GM20000 (cell line): ENCODE measurements around the gene NTF3.

Source experiments
- DNase-seq: peaks from one replicate; pipeline ENCODE4 v3.0.0; 2012; ENCODE audit warnings: low spot score
- TF ChIP-seq, protein P1 (sequence below): IDR thresholded peaks from 2 replicates; pipeline ENCODE4 v1.5.1; 2012; ENCODE audit warnings: mild to moderate bottlenecking, control low read depth; ENCODE audit errors: extremely low read depth, missing control alignments

NTF3 gene

DNA sequence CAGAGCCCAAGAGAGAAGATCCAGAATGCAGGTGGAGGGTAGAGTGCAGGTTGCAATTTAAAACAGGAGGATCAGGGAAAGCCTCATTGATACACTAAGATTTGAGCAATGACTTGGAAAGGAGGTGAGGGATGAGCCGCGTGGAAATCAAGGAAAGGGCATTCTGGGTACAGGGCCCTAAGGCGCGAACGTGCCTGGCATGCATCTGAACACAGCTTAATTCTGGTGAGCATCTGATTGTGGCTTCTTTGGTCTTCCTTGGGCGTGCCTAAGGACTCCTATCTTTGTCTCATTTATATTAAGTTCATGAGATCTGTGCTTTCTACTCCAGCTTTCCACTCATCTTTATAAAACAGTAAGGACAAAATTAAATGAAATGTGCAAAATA is 79.3 kb downstream of the NTF3 start:
- no peak for DNase-seq
- TF ChIP-seq, protein P1, sequence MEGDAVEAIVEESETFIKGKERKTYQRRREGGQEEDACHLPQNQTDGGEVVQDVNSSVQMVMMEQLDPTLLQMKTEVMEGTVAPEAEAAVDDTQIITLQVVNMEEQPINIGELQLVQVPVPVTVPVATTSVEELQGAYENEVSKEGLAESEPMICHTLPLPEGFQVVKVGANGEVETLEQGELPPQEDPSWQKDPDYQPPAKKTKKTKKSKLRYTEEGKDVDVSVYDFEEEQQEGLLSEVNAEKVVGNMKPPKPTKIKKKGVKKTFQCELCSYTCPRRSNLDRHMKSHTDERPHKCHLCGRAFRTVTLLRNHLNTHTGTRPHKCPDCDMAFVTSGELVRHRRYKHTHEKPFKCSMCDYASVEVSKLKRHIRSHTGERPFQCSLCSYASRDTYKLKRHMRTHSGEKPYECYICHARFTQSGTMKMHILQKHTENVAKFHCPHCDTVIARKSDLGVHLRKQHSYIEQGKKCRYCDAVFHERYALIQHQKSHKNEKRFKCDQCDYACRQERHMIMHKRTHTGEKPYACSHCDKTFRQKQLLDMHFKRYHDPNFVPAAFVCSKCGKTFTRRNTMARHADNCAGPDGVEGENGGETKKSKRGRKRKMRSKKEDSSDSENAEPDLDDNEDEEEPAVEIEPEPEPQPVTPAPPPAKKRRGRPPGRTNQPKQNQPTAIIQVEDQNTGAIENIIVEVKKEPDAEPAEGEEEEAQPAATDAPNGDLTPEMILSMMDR: no peak

DNA sequence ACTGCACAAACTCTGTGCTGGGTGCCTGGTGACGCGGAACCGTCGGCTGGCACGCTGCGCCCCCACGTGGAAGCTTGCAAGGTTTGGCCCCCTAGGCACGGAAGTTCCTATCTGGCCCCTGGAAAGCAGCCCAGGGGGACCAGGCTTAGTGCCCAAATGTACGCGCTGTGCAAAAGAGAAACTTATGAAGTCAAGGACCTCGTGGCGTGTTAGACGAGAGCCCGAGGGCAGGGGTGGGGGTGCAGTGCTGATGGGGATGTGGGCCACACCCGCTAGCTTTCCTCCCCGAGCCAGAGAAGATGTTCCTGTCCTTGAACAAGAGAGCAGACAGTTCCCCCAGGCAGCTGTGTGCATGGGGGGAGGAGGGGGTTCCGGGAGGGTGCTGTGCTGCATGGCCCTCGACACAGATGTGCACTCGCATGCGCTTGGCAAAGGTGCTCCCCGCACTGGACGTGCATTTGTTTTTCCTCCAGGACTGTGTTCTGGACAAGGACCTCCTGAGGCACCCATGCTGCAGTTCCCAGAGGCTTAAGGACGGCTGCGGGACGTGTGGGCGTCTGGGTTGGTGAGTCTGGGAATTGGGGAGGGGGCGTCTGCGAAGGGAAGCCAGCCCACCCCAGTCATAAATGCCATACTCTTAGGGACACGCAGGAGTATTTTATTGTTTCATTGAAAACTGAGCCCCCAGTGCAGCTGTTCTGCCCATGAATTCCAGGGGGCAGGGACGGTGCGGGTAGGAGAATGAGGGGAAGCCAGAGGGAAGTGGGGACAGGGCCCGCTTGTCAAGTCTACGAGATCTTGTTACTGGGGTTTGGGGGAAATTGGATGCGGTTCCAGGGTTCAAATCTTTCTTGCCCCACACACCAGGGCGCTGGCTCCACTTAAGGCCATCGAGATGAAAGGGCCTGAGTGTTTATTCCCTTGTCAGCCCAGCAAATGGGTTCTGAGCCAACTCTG is 80.0 kb downstream of the NTF3 start:
- TF ChIP-seq, protein P1: peak; percentile 31
- DNase-seq: no peak

DNA sequence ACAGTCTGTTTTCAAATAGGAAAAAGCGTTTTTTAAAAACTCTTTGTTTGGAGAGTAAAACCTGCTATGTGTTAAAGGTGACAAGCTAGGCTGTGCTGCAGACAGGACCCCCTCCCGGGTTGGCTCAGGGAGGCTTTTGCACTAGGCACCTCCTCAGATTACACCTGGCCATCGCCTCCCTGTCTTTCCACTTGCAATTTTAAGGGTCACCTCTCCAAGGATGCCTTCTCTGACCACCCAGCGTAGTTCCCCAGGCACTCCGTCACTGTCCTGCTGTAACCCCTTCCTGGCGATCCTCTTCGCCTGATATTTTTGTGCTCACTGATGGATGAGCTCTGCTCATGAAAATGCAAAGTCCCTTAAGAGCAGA is 80.7 kb downstream of the NTF3 start:
- DNase-seq: no peak
- TF ChIP-seq, protein P1: no peak

DNA sequence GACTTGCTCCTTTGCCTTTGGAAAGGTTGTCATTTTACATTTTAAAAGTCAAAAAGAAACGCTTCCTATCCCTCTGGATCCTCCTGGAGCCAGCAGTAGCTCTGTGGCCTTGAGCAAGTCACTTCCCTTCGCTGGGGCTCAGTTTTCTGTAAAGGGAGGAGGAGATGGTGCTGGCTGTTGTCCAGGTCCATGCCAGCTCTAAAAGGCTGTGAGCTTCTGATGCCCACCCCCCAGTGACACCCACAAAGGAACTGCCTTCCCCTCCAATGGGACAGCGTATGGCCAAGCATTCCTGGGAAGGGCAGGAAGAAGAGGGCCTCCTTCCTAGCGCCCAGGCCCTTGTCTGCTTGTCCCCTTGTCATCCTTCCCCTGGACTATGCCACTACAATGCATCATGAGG is 81.5 kb downstream of the NTF3 start:
- TF ChIP-seq, protein P1: no peak
- no peak for DNase-seq

DNA sequence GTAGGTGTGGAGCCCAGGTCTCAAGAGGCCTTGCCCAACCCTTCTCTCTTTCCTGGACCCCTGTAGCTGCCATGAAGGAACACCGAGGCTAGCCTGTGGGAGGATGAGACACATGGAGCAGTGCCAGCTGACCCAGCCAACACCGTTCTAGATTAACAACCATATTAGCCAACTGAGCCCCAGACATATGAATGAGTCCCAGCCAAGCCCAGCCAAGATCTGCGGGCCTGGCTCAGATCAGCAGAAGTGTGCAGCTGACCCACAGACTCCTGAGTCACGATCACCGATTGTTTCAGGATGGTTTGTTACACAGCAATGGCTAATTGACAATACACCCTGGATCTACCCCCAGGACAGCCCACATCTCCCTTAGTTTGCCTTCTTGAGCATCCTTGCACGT is 82.1 kb downstream of the NTF3 start:
- TF ChIP-seq, protein P1: no peak
- DNase-seq: no peak

DNA sequence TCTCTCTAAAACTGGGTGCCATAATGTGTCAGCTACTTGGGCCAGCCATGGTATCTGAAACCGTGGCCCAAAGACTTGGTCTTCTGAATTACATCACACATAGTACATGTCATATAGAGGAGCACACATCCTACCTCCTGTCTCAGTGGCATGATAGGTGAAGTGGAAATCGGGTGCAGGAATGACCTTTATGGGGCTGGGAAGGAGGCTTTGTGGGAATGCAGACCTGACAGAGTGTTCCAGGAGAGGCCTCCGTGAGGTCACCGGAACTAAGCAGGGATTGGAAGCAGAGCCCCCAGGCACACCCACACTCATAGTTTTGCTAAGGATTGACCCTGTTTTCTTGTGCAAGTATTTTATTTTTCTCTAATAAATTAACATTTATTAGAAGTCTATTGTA is 82.6 kb downstream of the NTF3 start:
- DNase-seq: no peak
- TF ChIP-seq, protein P1: no peak

DNA sequence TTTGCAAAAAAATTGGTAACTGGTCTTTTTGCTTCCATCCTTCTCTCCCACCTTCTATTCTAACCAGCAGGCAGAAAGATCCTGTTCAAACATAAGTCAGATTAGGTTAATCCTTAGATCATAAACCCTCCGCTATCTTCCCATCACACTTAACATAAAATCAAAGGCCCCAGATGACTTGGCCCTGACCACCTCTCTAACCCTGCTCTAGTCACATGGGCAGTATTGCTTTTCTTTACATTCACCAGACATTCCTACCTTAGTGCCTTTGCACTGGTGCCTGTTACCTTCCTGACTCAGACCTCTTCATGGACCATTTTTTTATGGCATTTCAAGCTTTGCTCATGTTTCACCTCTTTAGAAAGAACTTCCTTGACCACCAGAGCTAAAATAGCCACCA is 83.5 kb downstream of the NTF3 start:
- TF ChIP-seq, protein P1: no peak
- DNase-seq: no peak
